B cell (primary cell): ENCODE results near the gene RCBTB2. TPM values are rescaled to one million over a fixed set of nuclear protein-coding genes. Genes with fewer than 3 reads are reported as not detected.

Source experiments
- ATAC-seq: fragments of 200-7000 bp; cut with Tn5 transposase; one replicate; pipeline ENCODE4 v1.10.0; 2021; ENCODE audit warnings: low read depth, mild to moderate bottlenecking, moderate number of reproducible peaks, moderate library complexity
- CTCF ChIA-PET: fragments of 350-600 bp; sonication (Branson Sonifier 250); formaldehyde crosslinking; loops from one replicate; lab custom pipeline; 2021; ENCODE audit warnings: antibody characterized with exemption, inconsistent platforms; lab: Charles Lee
- POLR2A ChIA-PET: fragments of 350-600 bp; sonication (Branson Sonifier 250); formaldehyde crosslinking; loops from one replicate; lab custom pipeline; 2021; ENCODE audit warnings: antibody characterized with exemption; lab: Charles Lee
- DNase-seq: peaks from one replicate; pipeline ENCODE4 v3.0.0; 2013
- H2AFZ ChIP-seq: 2 replicates; pipeline ENCODE4 v1.6.1; 2012; ENCODE audit warnings: mild to moderate bottlenecking, low read depth, low read length; ENCODE audit not compliant: insufficient read depth, poor library complexity, severe bottlenecking
- H3K27ac ChIP-seq, 2 donors: 1 replicate in 1 of 2; 2 replicates in 1 of 2; pipeline ENCODE4 v1.5.1; 2012 to 2013; ENCODE audit warnings: low read length in 2 of 2, mild to moderate bottlenecking in 2 of 2, moderate library complexity in 1 of 2
- H3K27me3 ChIP-seq, 4 experiments: fragments of 200-600 bp in 1 of 4; sonication (generic) in 1 of 4; replicated peaks in 1 of 4; 1 replicate in 2 of 4; 2 replicates in 2 of 4; pipeline versions ENCODE4 v1.6.1 to v1.7.0; 2013 to 2016; ENCODE audit warnings: low read length in 3 of 4, mild to moderate bottlenecking in 2 of 4, mixed read lengths in 1 of 4, moderate library complexity in 1 of 4; ENCODE audit not compliant: insufficient read depth in 4 of 4, control insufficient read depth in 3 of 4; ENCODE audit errors: control extremely low read depth in 1 of 4
- H3K36me3 ChIP-seq, 2 experiments: replicated peaks in 1 of 2; 1 replicate in 1 of 2; 2 replicates in 1 of 2; pipeline versions ENCODE4 v1.6.1 to v1.7.1; 2013; ENCODE audit warnings: low read length in 1 of 2; ENCODE audit not compliant: insufficient read depth in 2 of 2, control insufficient read depth in 1 of 2; ENCODE audit errors: control extremely low read depth in 1 of 2, extremely low read depth in 1 of 2
- H3K4me1 ChIP-seq, 2 donors: fragments of 200-600 bp in 1 of 2; sonication (generic) in 1 of 2; 1 replicate in 1 of 2; 2 replicates in 1 of 2; pipeline versions ENCODE4 v1.5.1 to v1.6.1; 2013 to 2017; ENCODE audit warnings: low read length in 2 of 2; ENCODE audit not compliant: control insufficient read depth in 2 of 2, insufficient read depth in 2 of 2
- H3K4me2 ChIP-seq: replicated peaks from 2 replicates; pipeline ENCODE3; 2012; ENCODE audit warnings: mild to moderate bottlenecking, low read depth, low read length; ENCODE audit not compliant: poor library complexity, severe bottlenecking
- H3K4me3 ChIP-seq, 5 experiments: fragments of 200-600 bp in 1 of 5; sonication (generic) in 1 of 5; 1 replicate in 3 of 5; 2 replicates in 2 of 5; pipeline versions ENCODE4 v1.5.1 to v1.7.0; 2011 to 2016; ENCODE audit warnings: low read length in 4 of 5, mild to moderate bottlenecking in 4 of 5, low read depth in 2 of 5, control low read depth in 1 of 5, moderate library complexity in 1 of 5; ENCODE audit not compliant: insufficient read depth in 1 of 5; ENCODE audit errors: control extremely low read depth in 1 of 5, extremely low read depth in 1 of 5
- H3K79me2 ChIP-seq: fragments of 200-600 bp; sonication (generic); one replicate; pipeline ENCODE4 v1.6.0; 2016; ENCODE audit warnings: low read length; ENCODE audit not compliant: control insufficient read depth, insufficient read depth
- H3K9ac ChIP-seq: fragments of 200-600 bp; sonication (generic); 2 replicates; pipeline ENCODE4 v1.6.1; 2017; ENCODE audit warnings: mild to moderate bottlenecking, low read length, moderate library complexity
- H3K9me3 ChIP-seq, 3 donors: one replicate each; pipeline versions ENCODE4 v1.6.1 to v1.7.1; 2013; ENCODE audit warnings: low read length in 2 of 3; ENCODE audit not compliant: control insufficient read depth in 2 of 3, insufficient read depth in 1 of 3; ENCODE audit errors: control extremely low read depth in 1 of 3
- H4K20me1 ChIP-seq: 2 replicates; pipeline ENCODE4 v1.6.0; 2012; ENCODE audit warnings: mild to moderate bottlenecking, low read length; ENCODE audit not compliant: insufficient read depth, control insufficient read depth, poor library complexity, severe bottlenecking
- H3K27ac Mint-ChIP-seq: one replicate; pipeline ENCODE4 v1.8.0; 2021; ENCODE audit warnings: mixed read lengths
- H3K27me3 Mint-ChIP-seq: one replicate; pipeline ENCODE4 v1.8.0; 2021; ENCODE audit warnings: mixed read lengths
- H3K4me1 Mint-ChIP-seq: one replicate; pipeline ENCODE4 v1.8.0; 2021; ENCODE audit warnings: mixed read lengths
- H3K4me3 Mint-ChIP-seq: one replicate; pipeline ENCODE4 v1.8.0; 2021; ENCODE audit warnings: mixed read lengths
- H3K9me3 Mint-ChIP-seq: one replicate; pipeline ENCODE4 v1.8.0; 2022; ENCODE audit warnings: mixed read lengths; ENCODE audit not compliant: insufficient read depth
- CTCF ChIP-seq: fragments of 200-600 bp; IDR thresholded peaks from one replicate; pipeline ENCODE4 v1.8.0; 2022; ENCODE audit warnings: antibody characterized with exemption, mild to moderate bottlenecking
- EZH2 ChIP-seq: IDR thresholded peaks from 2 replicates; pipeline ENCODE4 v1.6.1; 2012; ENCODE audit warnings: borderline replicate concordance, low read depth, mild to moderate bottlenecking, moderate library complexity, low read length; ENCODE audit not compliant: insufficient read depth, poor library complexity, severe bottlenecking
- WGBS: methylation state at CpG from one replicate; pipeline ENCODE4 v1.1.5; 2013; ENCODE audit warnings: missing lambda C conversion rate; ENCODE audit not compliant: insufficient coverage; 5-methylcytosine and 5-hydroxymethylcytosine counted together
- intact Hi-C: fragments of 100-400 bp; cut with micrococcal nuclease; formaldehyde crosslinking; loops from one replicate; pipeline ENCODE4 v1.10.0; 2022
- polyA plus RNA-seq: library from polyadenylated mRNA; depleted of rRNA; stranded (reverse); fragments of >200 nt; gene quantifications from 2 replicates; pipeline ENCODE4 v1.2.3, GENCODE V29; 2012
- total RNA-seq, 2 donors: library from RNA; stranded (reverse); fragments of 120-200 nt in 1 of 2; gene quantifications; 1 replicate in 1 of 2; 2 replicates in 1 of 2; pipeline versions ENCODE4 v1.2.3 to v1.2.4, GENCODE V29; 2013 to 2022

RCBTB2 gene
- total and polyA plus RNA-seq, 2 donors (not counting 1 experiment from before 2014, with no cell fraction given): 1.4 to 2.7 TPM

GRCh38 chr13:48478391-48478790, 54.5 kb downstream of the RCBTB2 start:
- no peaks in the 10 kb centered on the region for H3K9me3 ChIP-seq
- no peak overlapping the region for H3K4me2 ChIP-seq
- H2AFZ ChIP-seq: no peak overlapping the region
- H3K4me1 ChIP-seq: no peaks in the 10 kb centered on the region
- peaks cover 17% of the 10 kb centered on the region for H3K4me1 Mint-ChIP-seq
- no peak for ATAC-seq
- POLR2A ChIA-PET: no interaction called here
- H3K27me3 ChIP-seq: no peaks in the 10 kb centered on the region
- DNase-seq: no peak
- CTCF ChIA-PET: no interaction called here
- H3K4me3 ChIP-seq: no peak overlapping the region
- no peak overlapping the region for H3K4me3 Mint-ChIP-seq
- peaks cover 14 to 28% of the 10 kb centered on the region in 2 experiments for H3K36me3 ChIP-seq
- no peak overlapping the region for H3K27ac Mint-ChIP-seq
- H4K20me1 ChIP-seq: peaks cover 4% of the 10 kb centered on the region
- no peak overlapping the region for H3K9ac ChIP-seq
- H3K27me3 Mint-ChIP-seq: no peaks in the 10 kb centered on the region
- TF ChIP-seq EZH2 (no peak), CTCF (no peak)
- 80% methylated on average over 1 of the region's 1 CpG for WGBS
- H3K27ac ChIP-seq: no peak overlapping the region
- H3K9me3 Mint-ChIP-seq: no peaks in the 10 kb centered on the region
- no peaks in the 10 kb centered on the region for H3K79me2 ChIP-seq
- intact Hi-C loops: no loop called here

- H3K27ac Mint-ChIP-seq: no peak overlapping the region
- no peak for TF ChIP-seq EZH2
- no peak for TF ChIP-seq CTCF
- DNase-seq (no peak), ATAC-seq (no peak)
- intact Hi-C loops: no loop called here
- H3K4me3 Mint-ChIP-seq: no peak overlapping the region
- H3K27me3 Mint-ChIP-seq: no peaks in the 10 kb centered on the region
- Histone ChIP-seq H3K9ac (no peak overlapping the region), H3K36me3 (peaks cover 16 to 28% of the 10 kb centered on the region in 2 experiments), H3K9me3 (no peaks in the 10 kb centered on the region), H3K27me3 (no peaks in the 10 kb centered on the region), H3K27ac (no peak overlapping the region), H2AFZ (no peak overlapping the region), H3K4me2 (no peak overlapping the region), H3K79me2 (no peaks in the 10 kb centered on the region), H4K20me1 (peaks cover 4% of the 10 kb centered on the region), H3K4me1 (no peaks in the 10 kb centered on the region), H3K4me3 (no peak overlapping the region)
- ChIA-PET CTCF (interaction anchor here (3.5 kb wide), 1 partner anchor 102 kb away, joined by 12 read pairs; no protein-coding TSS in a partner anchor), POLR2A (no interaction called here)
- no CpG with 5 or more reads among the region's 2 CpGs for WGBS
- no peaks in the 10 kb centered on the region for H3K9me3 Mint-ChIP-seq
- peaks cover 17% of the 10 kb centered on the region for H3K4me1 Mint-ChIP-seq
Measured at GRCh38 chr13:48477191-48477855, 55.6 kb downstream of the RCBTB2 start.
